Activated T-cell treated with anti-CD3 and anti-CD28 coated beads, Interleukin-2, amount 50 U/mL, for 4 hours (primary cell): ENCODE results near the gene UPP2. TPM values are rescaled to one million over a fixed set of nuclear protein-coding genes. Genes with fewer than 3 reads are reported as not detected.

Experiments
- ATAC-seq, 2 donors: fragments of 200-7000 bp; cut with Tn5 transposase; one replicate each; pipeline ENCODE4 v1.10.0; 2021
- DNase-seq: peaks from one replicate; pipeline ENCODE4 v3.0.0-alpha.2; 2020
- H3K27me3 Mint-ChIP-seq: one replicate; pipeline ENCODE4 v1.8.0; 2021; ENCODE audit warnings: low read depth, mixed read lengths
- H3K36me3 Mint-ChIP-seq: one replicate; pipeline ENCODE4 v1.8.0; 2022; ENCODE audit warnings: mixed read lengths; ENCODE audit not compliant: insufficient read depth
- H3K4me1 Mint-ChIP-seq: one replicate; pipeline ENCODE4 v1.8.0; 2021; ENCODE audit warnings: low read depth, mixed read lengths
- H3K4me3 Mint-ChIP-seq: one replicate; pipeline ENCODE4 v1.8.0; 2021; ENCODE audit warnings: mild to moderate bottlenecking, moderate library complexity, mixed read lengths
- H3K9me3 Mint-ChIP-seq: one replicate; pipeline ENCODE4 v1.8.0; 2021; ENCODE audit warnings: mixed read lengths
- total RNA-seq, 3 donors: library from RNA; stranded (reverse); gene quantifications; one replicate each; pipeline ENCODE4 v1.2.1, GENCODE V29; 2021

Gene UPP2
- total RNA-seq, 3 donors from 2014 or later = not detected

- H3K4me1 Mint-ChIP-seq = no peaks in the 10 kb centered on the region
- H3K27me3 Mint-ChIP-seq = peaks cover 5% of the 10 kb centered on the region
- H3K36me3 Mint-ChIP-seq = no peaks in the 10 kb centered on the region
- no peak for DNase-seq
- ATAC-seq = no peak
- H3K9me3 Mint-ChIP-seq = no peaks in the 10 kb centered on the region
- no peak overlapping the region for H3K4me3 Mint-ChIP-seq
Measured at GRCh38 chr2:158120664-158121641, 19.3 kb downstream of the UPP2 start.

GRCh38 chr2:158124896-158125295 is 23.2 kb downstream of the UPP2 start:
- no peaks in the 10 kb centered on the region for H3K9me3 Mint-ChIP-seq
- no peaks in the 10 kb centered on the region for H3K4me1 Mint-ChIP-seq
- H3K4me3 Mint-ChIP-seq = no peak overlapping the region
- no peaks in the 10 kb centered on the region for H3K36me3 Mint-ChIP-seq
- DNase-seq (no peak), ATAC-seq (no peak)
- H3K27me3 Mint-ChIP-seq = peaks cover 5% of the 10 kb centered on the region

- no peak for DNase-seq
- H3K9me3 Mint-ChIP-seq = no peaks in the 10 kb centered on the region
- no peaks in the 10 kb centered on the region for H3K36me3 Mint-ChIP-seq
Measured at GRCh38 chr2:158125756-158126498, 24.3 kb downstream of the UPP2 start.

GRCh38 chr2:158127380-158127804 is 25.7 kb downstream of the UPP2 start:
- no peaks in the 10 kb centered on the region for H3K36me3 Mint-ChIP-seq
- no peak overlapping the region for H3K4me3 Mint-ChIP-seq
- peaks cover 9% of the 10 kb centered on the region for H3K27me3 Mint-ChIP-seq
- no peak for ATAC-seq
- H3K4me1 Mint-ChIP-seq = no peaks in the 10 kb centered on the region
- H3K9me3 Mint-ChIP-seq = no peaks in the 10 kb centered on the region
- DNase-seq = no peak

More at GRCh38 chr2:158125756-158126498, 24.3 kb downstream of the UPP2 start:
- H3K4me3 Mint-ChIP-seq = no peak overlapping the region
- H3K4me1 Mint-ChIP-seq = no peaks in the 10 kb centered on the region
- peaks cover 5% of the 10 kb centered on the region for H3K27me3 Mint-ChIP-seq
- no peak for ATAC-seq

GRCh38 chr2:158128168-158128973 is 26.7 kb downstream of the UPP2 start:
- ATAC-seq (no peak), DNase-seq (no peak)
- Mint-ChIP-seq H3K9me3 (no peaks in the 10 kb centered on the region), H3K36me3 (no peaks in the 10 kb centered on the region), H3K4me3 (no peak overlapping the region), H3K27me3 (peaks cover 11% of the 10 kb centered on the region), H3K4me1 (no peaks in the 10 kb centered on the region)

GRCh38 chr2:158129037-158129436 is 27.4 kb downstream of the UPP2 start:
- Mint-ChIP-seq H3K9me3 (no peaks in the 10 kb centered on the region), H3K36me3 (no peaks in the 10 kb centered on the region)

GRCh38 chr2:158130832-158131473 is 29.3 kb downstream of the UPP2 start:
- Mint-ChIP-seq H3K36me3 (no peaks in the 10 kb centered on the region), H3K4me3 (no peak overlapping the region), H3K4me1 (no peaks in the 10 kb centered on the region), H3K27me3 (peaks cover 6% of the 10 kb centered on the region), H3K9me3 (no peaks in the 10 kb centered on the region)
- ATAC-seq (no peak), DNase-seq (no peak)

More at GRCh38 chr2:158129037-158129436, 27.4 kb downstream of the UPP2 start:
- Mint-ChIP-seq H3K4me3 (no peak overlapping the region), H3K27me3 (peaks cover 11% of the 10 kb centered on the region), H3K4me1 (no peaks in the 10 kb centered on the region)
- DNase-seq (no peak), ATAC-seq (no peak)

- ATAC-seq (no peak), DNase-seq (no peak)
- no peak overlapping the region for H3K4me3 Mint-ChIP-seq
- peaks cover 6% of the 10 kb centered on the region for H3K27me3 Mint-ChIP-seq
- H3K4me1 Mint-ChIP-seq = no peaks in the 10 kb centered on the region
- no peaks in the 10 kb centered on the region for H3K9me3 Mint-ChIP-seq
- no peaks in the 10 kb centered on the region for H3K36me3 Mint-ChIP-seq
Measured at GRCh38 chr2:158131483-158131912, 29.8 kb downstream of the UPP2 start.

GRCh38 chr2:158131919-158132566 is 30.4 kb downstream of the UPP2 start:
- Mint-ChIP-seq H3K27me3 (peaks cover 6% of the 10 kb centered on the region), H3K9me3 (no peaks in the 10 kb centered on the region), H3K4me1 (no peaks in the 10 kb centered on the region), H3K36me3 (no peaks in the 10 kb centered on the region), H3K4me3 (no peak overlapping the region)
- no peak for ATAC-seq
- no peak for DNase-seq

GRCh38 chr2:158134055-158134454 is 32.4 kb downstream of the UPP2 start:
- Mint-ChIP-seq H3K27me3 (peaks cover 6% of the 10 kb centered on the region), H3K4me3 (no peak overlapping the region), H3K36me3 (no peaks in the 10 kb centered on the region), H3K4me1 (no peaks in the 10 kb centered on the region), H3K9me3 (no peaks in the 10 kb centered on the region)
- ATAC-seq (no peak), DNase-seq (no peak)

GRCh38 chr2:158134655-158135054 is 33.0 kb downstream of the UPP2 start:
- Mint-ChIP-seq H3K4me1 (no peaks in the 10 kb centered on the region), H3K9me3 (no peaks in the 10 kb centered on the region), H3K36me3 (no peaks in the 10 kb centered on the region), H3K27me3 (peaks cover 6% of the 10 kb centered on the region), H3K4me3 (no peak overlapping the region)
- no peak for ATAC-seq
- DNase-seq = no peak

- Mint-ChIP-seq H3K4me1 (no peaks in the 10 kb centered on the region), H3K4me3 (no peak overlapping the region), H3K9me3 (no peaks in the 10 kb centered on the region), H3K36me3 (no peaks in the 10 kb centered on the region), H3K27me3 (peaks cover 8% of the 10 kb centered on the region)
- no peak for DNase-seq
- ATAC-seq = no peak
Measured at GRCh38 chr2:158135096-158135495, 33.4 kb downstream of the UPP2 start.

GRCh38 chr2:158138255-158138654 is 36.6 kb downstream of the UPP2 start:
- Mint-ChIP-seq H3K4me1 (no peaks in the 10 kb centered on the region), H3K36me3 (no peaks in the 10 kb centered on the region), H3K9me3 (no peaks in the 10 kb centered on the region), H3K4me3 (no peak overlapping the region), H3K27me3 (peaks cover 14% of the 10 kb centered on the region)
- ATAC-seq (no peak), DNase-seq (no peak)
